Measurements from ENCODE around the gene ALPI. TPM values are rescaled to one million over a fixed set of nuclear protein-coding genes. Genes with fewer than 3 reads are reported as not detected.
A peak's percentile ranks its signal among the peaks of the same experiment; 100 is the strongest.

ALPI gene
- total and polyA plus RNA-seq, 4 donors: 0.18 to 19.9 TPM; not detected in 2

- Histone ChIP-seq H3K36me3 (ENCODE audit: control insufficient read depth in 1 of 2, insufficient read depth in 2 of 2, low read length in 1 of 2) (no peaks in the 10 kb centered on the region), H3K4me1 (ENCODE audit: control insufficient read depth in 1 of 2, insufficient read depth in 2 of 2, low read length in 2 of 2) (no peaks in the 10 kb centered on the region), H3K4me3 (ENCODE audit: low read length in 2 of 2) (no peak overlapping the region), H3K27ac (ENCODE audit: low read depth in 1 of 2, low read length in 2 of 2) (no peak overlapping the region), H3K9me3 (ENCODE audit: control insufficient read depth, low read length) (no peaks in the 10 kb centered on the region), H3K27me3 (ENCODE audit: control insufficient read depth in 1 of 2, insufficient read depth in 2 of 2, low read length in 1 of 2) (no peaks in the 10 kb centered on the region)
- 75% methylated on average over 19 of the region's 19 CpGs for WGBS, 2 donors
- peak; percentile 21 to 61 for DNase-seq
- intact Hi-C loops (cut with DNase I): no loop called here
- ATAC-seq (ENCODE audit: low FRiP score): no peak
These were observed 22.8 kb downstream of the ALPI start for GRCh38 chr2:232478571-232479340.

GRCh38 chr2:232479341-232480200 lies 23.6 kb downstream of the ALPI start:
- Histone ChIP-seq H3K27me3 (ENCODE audit: control insufficient read depth in 1 of 2, insufficient read depth in 2 of 2, low read length in 1 of 2) (no peaks in the 10 kb centered on the region), H3K9me3 (ENCODE audit: control insufficient read depth, low read length) (no peaks in the 10 kb centered on the region), H3K27ac (ENCODE audit: low read depth in 1 of 2, low read length in 2 of 2) (no peak overlapping the region), H3K4me3 (ENCODE audit: low read length in 2 of 2) (no peak overlapping the region), H3K4me1 (ENCODE audit: control insufficient read depth in 1 of 2, insufficient read depth in 2 of 2, low read length in 2 of 2) (no peaks in the 10 kb centered on the region), H3K36me3 (ENCODE audit: control insufficient read depth in 1 of 2, insufficient read depth in 2 of 2, low read length in 1 of 2) (no peaks in the 10 kb centered on the region)
- ATAC-seq (ENCODE audit: low FRiP score) (no peak), DNase-seq (peak in 1 of 2 donors; percentile 64)
- WGBS, 2 donors: 73 to 75% methylated on average over 21 of the region's 21 CpGs
- intact Hi-C loops (cut with DNase I): no loop called here

GRCh38 chr2:232480201-232481190 lies 24.5 kb downstream of the ALPI start:
- no peak for ATAC-seq (ENCODE audit: low FRiP score)
- WGBS, 2 donors: 84 to 89% methylated on average over 25 to 26 of the region's 26 CpGs
- Histone ChIP-seq H3K9me3 (ENCODE audit: control insufficient read depth, low read length) (no peaks in the 10 kb centered on the region), H3K4me1 (ENCODE audit: control insufficient read depth in 1 of 2, insufficient read depth in 2 of 2, low read length in 2 of 2) (no peaks in the 10 kb centered on the region), H3K4me3 (ENCODE audit: low read length in 2 of 2) (no peak overlapping the region), H3K27me3 (ENCODE audit: control insufficient read depth in 1 of 2, insufficient read depth in 2 of 2, low read length in 1 of 2) (no peaks in the 10 kb centered on the region), H3K36me3 (ENCODE audit: control insufficient read depth in 1 of 2, insufficient read depth in 2 of 2, low read length in 1 of 2) (no peaks in the 10 kb centered on the region), H3K27ac (ENCODE audit: low read depth in 1 of 2, low read length in 2 of 2) (no peak overlapping the region)
- intact Hi-C loops (cut with DNase I): no loop called here
- peak in 1 of 2 donors; percentile 70 for DNase-seq

GRCh38 chr2:232481322-232482140 lies 25.6 kb downstream of the ALPI start:
- DNase-seq (peak in 1 of 2 donors; percentile 63), ATAC-seq (ENCODE audit: low FRiP score) (no peak)
- Histone ChIP-seq H3K4me3 (ENCODE audit: low read length in 2 of 2) (no peak overlapping the region), H3K4me1 (ENCODE audit: control insufficient read depth in 1 of 2, insufficient read depth in 2 of 2, low read length in 2 of 2) (no peaks in the 10 kb centered on the region), H3K9me3 (ENCODE audit: control insufficient read depth, low read length) (no peaks in the 10 kb centered on the region), H3K27me3 (ENCODE audit: control insufficient read depth in 1 of 2, insufficient read depth in 2 of 2, low read length in 1 of 2) (no peaks in the 10 kb centered on the region), H3K27ac (ENCODE audit: low read depth in 1 of 2, low read length in 2 of 2) (no peak overlapping the region), H3K36me3 (ENCODE audit: control insufficient read depth in 1 of 2, insufficient read depth in 2 of 2, low read length in 1 of 2) (no peaks in the 10 kb centered on the region)
- WGBS, 2 donors: 92% methylated on average over 28 to 29 of the region's 29 CpGs
- intact Hi-C loops (cut with DNase I): no loop called here

GRCh38 chr2:232482301-232483238 lies 26.6 kb downstream of the ALPI start:
- Histone ChIP-seq H3K27ac (ENCODE audit: low read depth in 1 of 2, low read length in 2 of 2) (no peak overlapping the region), H3K36me3 (ENCODE audit: control insufficient read depth in 1 of 2, insufficient read depth in 2 of 2, low read length in 1 of 2) (no peaks in the 10 kb centered on the region), H3K4me3 (ENCODE audit: low read length in 2 of 2) (no peak overlapping the region), H3K27me3 (ENCODE audit: control insufficient read depth in 1 of 2, insufficient read depth in 2 of 2, low read length in 1 of 2) (no peaks in the 10 kb centered on the region), H3K4me1 (ENCODE audit: control insufficient read depth in 1 of 2, insufficient read depth in 2 of 2, low read length in 2 of 2) (no peaks in the 10 kb centered on the region), H3K9me3 (ENCODE audit: control insufficient read depth, low read length) (no peaks in the 10 kb centered on the region)
- 93% methylated on average over 30 to 31 of the region's 31 CpGs for WGBS, 2 donors
- ATAC-seq (ENCODE audit: low FRiP score) (no peak), DNase-seq (peak in 1 of 2 donors; percentile 52)
- intact Hi-C loops (cut with DNase I): no loop called here

GRCh38 chr2:232483311-232483922 lies 27.5 kb downstream of the ALPI start:
- Histone ChIP-seq H3K27me3 (ENCODE audit: control insufficient read depth in 1 of 2, insufficient read depth in 2 of 2, low read length in 1 of 2) (no peaks in the 10 kb centered on the region), H3K4me3 (ENCODE audit: low read length in 2 of 2) (no peak overlapping the region), H3K9me3 (ENCODE audit: control insufficient read depth, low read length) (no peaks in the 10 kb centered on the region), H3K4me1 (ENCODE audit: control insufficient read depth in 1 of 2, insufficient read depth in 2 of 2, low read length in 2 of 2) (no peaks in the 10 kb centered on the region), H3K36me3 (ENCODE audit: control insufficient read depth in 1 of 2, insufficient read depth in 2 of 2, low read length in 1 of 2) (no peaks in the 10 kb centered on the region), H3K27ac (ENCODE audit: low read depth in 1 of 2, low read length in 2 of 2) (no peak overlapping the region)
- intact Hi-C loops (cut with DNase I): no loop called here
- 93% methylated on average over 10 of the region's 10 CpGs for WGBS, 2 donors
- DNase-seq (peak; percentile 36 to 37), ATAC-seq (ENCODE audit: low FRiP score) (no peak)

Measured in aorta (tissue), 5 donors.